Measurements from ENCODE around the gene LMX1A.

The LMX1A gene

GRCh38 chr1:165344736-165345135, 11.8 kb downstream of the LMX1A start:
- H3K27me3 ChIP-seq = peaks cover 10 to 26% (median 16%) of the 10 kb centered on the region in 11 experiments; a peak in 20 of 22 replicates
- H3K4me2 ChIP-seq = no peak overlapping the region
- H3K9ac ChIP-seq = no peak overlapping the region
- H3K4me1 ChIP-seq = no peaks in the 10 kb centered on the region
- no peaks in the 10 kb centered on the region for H4K20me1 ChIP-seq
- TF ChIP-seq Cebpa-rat (IDR thresholded peaks at IDR 0.05) = no peak
- H3K27ac ChIP-seq = no peak overlapping the region
- H3K4me3 ChIP-seq = no peak overlapping the region
- no peaks in the 10 kb centered on the region for H3K36me3 ChIP-seq
- no peaks in the 10 kb centered on the region for H3K9me3 ChIP-seq (replicated peaks in 1 of 11)

- Histone ChIP-seq H3K27me3 (peaks cover 5 to 21% (median 11%) of the 10 kb centered on the region in 11 experiments; a peak in 20 of 22 replicates), H3K4me1 (no peaks in the 10 kb centered on the region), H3K36me3 (no peaks in the 10 kb centered on the region), H3K27ac (no peak overlapping the region), H3K4me3 (no peak overlapping the region), H3K9ac (no peak overlapping the region), H4K20me1 (no peaks in the 10 kb centered on the region), H3K4me2 (no peak overlapping the region), H3K9me3 (replicated peaks in 1 of 11) (no peaks in the 10 kb centered on the region)
- TF ChIP-seq Cebpa-rat (IDR thresholded peaks at IDR 0.05) = no peak
These were observed 12.3 kb downstream of the LMX1A start for GRCh38 chr1:165344198-165344597.

GRCh38 chr1:165342587-165342986, 13.9 kb downstream of the LMX1A start:
- no peaks in the 10 kb centered on the region for H3K9me3 ChIP-seq (replicated peaks in 1 of 11)
- no peak for TF ChIP-seq Cebpa-rat (IDR thresholded peaks at IDR 0.05)
- H3K9ac ChIP-seq = no peak overlapping the region
- H3K4me2 ChIP-seq = no peak overlapping the region
- H3K4me1 ChIP-seq = no peaks in the 10 kb centered on the region
- H3K36me3 ChIP-seq = no peaks in the 10 kb centered on the region
- H3K27me3 ChIP-seq = peaks cover 0 to 5% (median 0%) of the 10 kb centered on the region in 11 experiments; a peak in 1 of 22 replicates
- no peak overlapping the region for H3K4me3 ChIP-seq
- no peak overlapping the region for H3K27ac ChIP-seq
- no peaks in the 10 kb centered on the region for H4K20me1 ChIP-seq

- no peak for TF ChIP-seq Cebpa-rat (IDR thresholded peaks at IDR 0.05)
- Histone ChIP-seq H3K9ac (no peak overlapping the region), H3K9me3 (replicated peaks in 1 of 11) (no peaks in the 10 kb centered on the region), H3K4me2 (no peak overlapping the region), H3K4me3 (no peak overlapping the region), H4K20me1 (no peaks in the 10 kb centered on the region), H3K27ac (no peak overlapping the region), H3K4me1 (no peaks in the 10 kb centered on the region), H3K36me3 (no peaks in the 10 kb centered on the region), H3K27me3 (peaks cover 0 to 3% (median 0%) of the 10 kb centered on the region in 11 experiments; a peak in 1 of 22 replicates)
These were observed 14.3 kb downstream of the LMX1A start for GRCh38 chr1:165342168-165342567.

- H3K27me3 ChIP-seq = no peaks in the 10 kb centered on the region
- no peak for TF ChIP-seq Cebpa-rat (IDR thresholded peaks at IDR 0.05)
- H3K4me2 ChIP-seq = no peak overlapping the region
- no peaks in the 10 kb centered on the region for H3K4me1 ChIP-seq
- no peak overlapping the region for H3K9ac ChIP-seq
- H3K27ac ChIP-seq = no peak overlapping the region
- no peaks in the 10 kb centered on the region for H3K9me3 ChIP-seq (replicated peaks in 1 of 11)
- H3K4me3 ChIP-seq = no peak overlapping the region
- H4K20me1 ChIP-seq = no peaks in the 10 kb centered on the region
- no peaks in the 10 kb centered on the region for H3K36me3 ChIP-seq
These were observed 17.4 kb downstream of the LMX1A start for GRCh38 chr1:165339164-165339563.

GRCh38 chr1:165330483-165330882, 26.0 kb downstream of the LMX1A start:
- no peak for TF ChIP-seq Cebpa-rat (IDR thresholded peaks at IDR 0.05)
- Histone ChIP-seq H4K20me1 (no peaks in the 10 kb centered on the region), H3K9me3 (replicated peaks in 1 of 11) (peaks cover 0 to 3% (median 0%) of the 10 kb centered on the region in 11 experiments; a peak in 1 of 22 replicates), H3K4me2 (no peak overlapping the region), H3K4me3 (no peak overlapping the region), H3K9ac (no peak overlapping the region), H3K36me3 (no peaks in the 10 kb centered on the region), H3K27ac (no peak overlapping the region), H3K4me1 (no peaks in the 10 kb centered on the region), H3K27me3 (no peaks in the 10 kb centered on the region)

GRCh38 chr1:165329104-165329503, 27.4 kb downstream of the LMX1A start:
- no peaks in the 10 kb centered on the region for H3K27me3 ChIP-seq
- H3K4me3 ChIP-seq = no peak overlapping the region
- no peaks in the 10 kb centered on the region for H3K36me3 ChIP-seq
- no peaks in the 10 kb centered on the region for H3K4me1 ChIP-seq
- H3K4me2 ChIP-seq = no peak overlapping the region
- H3K9me3 ChIP-seq (replicated peaks in 1 of 11) = peaks cover 0 to 3% (median 0%) of the 10 kb centered on the region in 11 experiments; a peak in 1 of 22 replicates
- no peak for TF ChIP-seq Cebpa-rat (IDR thresholded peaks at IDR 0.05)
- H4K20me1 ChIP-seq = no peaks in the 10 kb centered on the region
- no peak overlapping the region for H3K27ac ChIP-seq
- H3K9ac ChIP-seq = no peak overlapping the region

- no peak for TF ChIP-seq Cebpa-rat (IDR thresholded peaks at IDR 0.05)
- Histone ChIP-seq H4K20me1 (no peaks in the 10 kb centered on the region), H3K4me2 (no peak overlapping the region), H3K27me3 (no peaks in the 10 kb centered on the region), H3K27ac (no peak overlapping the region), H3K36me3 (no peaks in the 10 kb centered on the region), H3K4me3 (no peak overlapping the region), H3K4me1 (no peaks in the 10 kb centered on the region), H3K9me3 (replicated peaks in 1 of 11) (peaks cover 0 to 3% (median 0%) of the 10 kb centered on the region in 11 experiments; a peak in 1 of 22 replicates), H3K9ac (no peak overlapping the region)
These were observed 28.4 kb downstream of the LMX1A start for GRCh38 chr1:165328136-165328535.

GRCh38 chr1:165327538-165327937, 29.0 kb downstream of the LMX1A start:
- no peak overlapping the region for H3K9ac ChIP-seq
- no peaks in the 10 kb centered on the region for H3K4me1 ChIP-seq
- no peak overlapping the region for H3K4me2 ChIP-seq
- H3K9me3 ChIP-seq (replicated peaks in 1 of 11) = peaks cover 0 to 3% (median 0%) of the 10 kb centered on the region in 11 experiments; a peak in 1 of 22 replicates
- no peaks in the 10 kb centered on the region for H3K27me3 ChIP-seq
- H3K36me3 ChIP-seq = no peaks in the 10 kb centered on the region
- H3K27ac ChIP-seq = no peak overlapping the region
- H4K20me1 ChIP-seq = no peaks in the 10 kb centered on the region
- H3K4me3 ChIP-seq = no peak overlapping the region
- TF ChIP-seq Cebpa-rat (IDR thresholded peaks at IDR 0.05) = no peak

GRCh38 chr1:165325460-165326203, 30.9 kb downstream of the LMX1A start:
- H3K4me3 ChIP-seq = no peak overlapping the region
- H3K4me2 ChIP-seq = no peak overlapping the region
- peaks cover 0 to 7% (median 0%) of the 10 kb centered on the region in 11 experiments; a peak in 1 of 22 replicates for H3K9me3 ChIP-seq (replicated peaks in 1 of 11)
- TF ChIP-seq Cebpa-rat (IDR thresholded peaks at IDR 0.05) = no peak
- no peaks in the 10 kb centered on the region for H4K20me1 ChIP-seq
- H3K36me3 ChIP-seq = no peaks in the 10 kb centered on the region
- H3K27me3 ChIP-seq = no peaks in the 10 kb centered on the region
- H3K27ac ChIP-seq = no peak overlapping the region
- no peaks in the 10 kb centered on the region for H3K4me1 ChIP-seq
- no peak overlapping the region for H3K9ac ChIP-seq

All from BLaER1 treated with 17β-estradiol and CSF1 and Interleukin-3, amounts not matched to agents 10 nM and 100 nM (cell line).